HG02571 (cell line): Measurements from ENCODE around the gene DDR2.
"Not testable (repeated sequence)": the region's sequence is repeated elsewhere in the genome, so short reads cannot be mapped to it uniquely, and the experiment has no call there.

Source experiments
- ATAC-seq: cut with Tn5 transposase; IDR thresholded peaks from one replicate; pipeline ENCODE4 v1.9.1; 2021; ENCODE audit warnings: mild to moderate bottlenecking, moderate library complexity; ENCODE audit not compliant: unreplicated experiment

The DDR2 gene

DNA sequence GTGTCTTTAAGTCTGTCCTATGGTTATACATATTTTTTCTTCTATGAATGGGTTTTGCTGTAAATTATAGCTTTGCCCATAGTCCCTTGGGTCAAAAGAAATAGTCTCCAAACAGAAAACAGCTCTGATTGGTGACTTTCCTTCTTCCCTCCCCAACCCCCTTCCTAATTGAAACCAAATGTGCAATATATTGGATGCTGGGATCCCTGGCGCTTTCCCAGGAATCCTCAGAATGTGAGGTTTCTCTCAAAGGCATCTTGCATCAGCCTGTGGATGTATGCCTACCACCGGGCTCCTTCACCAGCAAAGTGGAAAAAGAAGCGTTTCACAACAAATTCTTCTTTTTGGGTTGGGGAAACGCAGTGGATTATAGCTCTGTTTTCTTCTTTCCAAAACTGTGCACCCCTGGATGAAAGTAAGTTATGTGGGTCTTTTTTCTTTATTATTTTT, at the start of gene DDR2:
TSS of gene DDR2 (plus strand) at position 248 of the 450 bp plus-strand sequence. CDS start 86,600 bp downstream, outside the sequence.
- ATAC-seq, result no peak

DNA sequence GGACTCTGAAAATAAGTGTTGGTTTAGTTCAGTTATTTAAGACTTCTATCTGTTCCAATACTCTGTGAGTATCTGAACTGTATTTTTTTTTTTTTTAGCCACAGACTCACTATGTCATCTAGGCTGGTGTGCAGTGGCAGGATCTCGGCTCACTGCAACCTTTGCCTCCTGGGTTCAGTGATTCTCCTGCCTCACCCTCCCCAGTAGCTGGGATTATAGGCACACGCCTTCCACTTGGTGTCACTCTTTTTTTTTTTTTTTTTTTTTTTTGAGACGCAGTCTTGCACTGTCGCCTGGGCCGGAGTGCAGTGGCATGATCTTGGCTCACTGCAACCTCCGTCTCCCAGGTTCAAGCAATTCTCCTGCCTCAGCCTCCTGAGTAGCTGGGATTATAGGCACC, 49.4 kb upstream of the DDR2 start:
- ATAC-seq, result not testable (repeated sequence)

DNA sequence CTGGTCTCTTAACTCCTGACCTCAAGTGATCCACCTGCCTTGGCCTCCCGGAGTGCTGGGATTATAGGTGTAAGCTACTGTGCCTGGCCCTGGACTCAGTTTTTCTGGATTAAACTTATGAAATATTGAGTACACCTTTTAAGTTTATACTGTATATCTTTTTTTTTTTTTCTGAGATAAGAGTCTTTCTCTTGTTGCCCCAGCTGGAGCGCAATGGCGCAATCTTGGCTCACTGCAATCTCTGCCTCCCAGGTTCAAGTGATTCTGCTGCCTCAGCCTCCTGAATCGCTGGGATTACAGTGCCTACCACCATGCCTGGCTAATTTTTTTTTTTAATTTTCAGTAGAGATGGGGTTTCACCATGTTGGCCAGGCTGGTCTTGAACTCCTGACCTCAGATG, 47.2 kb upstream of the DDR2 start:
- not testable (repeated sequence) for ATAC-seq

DNA sequence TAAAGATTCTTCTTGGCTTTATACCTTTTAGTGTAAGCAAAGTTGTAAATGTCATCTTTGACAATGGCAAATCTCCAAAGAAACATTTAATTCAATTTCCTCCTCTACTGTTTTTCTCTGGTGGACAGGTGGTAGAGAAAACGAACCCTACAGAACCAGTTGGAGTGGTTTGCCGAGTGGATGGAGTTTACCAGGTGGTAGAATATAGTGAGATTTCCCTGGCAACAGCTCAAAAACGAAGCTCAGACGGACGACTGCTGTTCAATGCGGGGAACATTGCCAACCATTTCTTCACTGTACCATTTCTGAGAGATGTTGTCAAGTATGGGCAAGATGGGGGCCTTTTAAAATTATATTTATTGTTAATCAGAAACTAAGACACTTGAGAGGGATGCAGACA, 44.9 kb upstream of the DDR2 start:
- no peak for ATAC-seq

DNA sequence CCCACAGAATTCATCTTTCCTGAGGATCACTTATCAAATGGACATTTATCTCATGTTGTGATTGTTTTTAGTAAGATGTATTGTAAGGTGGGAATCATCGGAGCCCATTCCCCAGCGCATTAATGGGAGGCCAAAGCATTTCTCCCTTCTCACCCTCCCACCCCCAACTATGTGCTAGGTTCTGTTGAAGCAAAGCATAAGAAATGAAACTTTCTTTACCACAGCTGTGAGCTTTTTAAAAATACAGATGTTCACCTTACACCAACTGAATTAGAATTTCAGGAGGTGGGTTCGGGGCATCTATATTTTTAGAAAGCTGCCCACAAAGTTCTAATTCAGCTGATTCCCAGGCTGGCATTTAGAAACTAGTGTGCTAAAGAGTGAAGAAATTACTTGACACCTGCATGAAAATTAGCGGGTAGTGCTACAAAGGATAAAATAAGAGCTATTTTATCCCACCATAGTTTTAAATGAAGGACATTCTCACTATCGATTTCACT, 44.5 kb upstream of the DDR2 start:
- no peak for ATAC-seq

DNA sequence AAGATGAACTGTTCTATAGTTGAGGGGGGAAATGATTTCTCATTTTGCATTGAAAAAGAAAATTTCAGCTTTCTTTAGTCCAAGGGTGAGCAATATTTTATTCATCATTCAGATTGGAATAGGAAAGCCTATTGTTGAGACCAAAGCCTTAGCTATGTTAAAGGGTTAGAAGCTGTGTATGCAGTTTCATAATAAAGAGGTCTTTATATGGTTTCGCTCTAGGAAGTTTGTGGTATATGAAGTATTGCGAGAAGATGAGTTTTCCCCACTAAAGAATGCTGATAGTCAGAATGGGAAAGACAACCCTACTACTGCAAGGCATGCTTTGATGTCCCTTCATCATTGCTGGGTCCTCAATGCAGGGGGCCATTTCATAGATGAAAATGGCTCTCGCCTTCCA, 42.2 kb upstream of the DDR2 start:
- ATAC-seq, result no peak

DNA sequence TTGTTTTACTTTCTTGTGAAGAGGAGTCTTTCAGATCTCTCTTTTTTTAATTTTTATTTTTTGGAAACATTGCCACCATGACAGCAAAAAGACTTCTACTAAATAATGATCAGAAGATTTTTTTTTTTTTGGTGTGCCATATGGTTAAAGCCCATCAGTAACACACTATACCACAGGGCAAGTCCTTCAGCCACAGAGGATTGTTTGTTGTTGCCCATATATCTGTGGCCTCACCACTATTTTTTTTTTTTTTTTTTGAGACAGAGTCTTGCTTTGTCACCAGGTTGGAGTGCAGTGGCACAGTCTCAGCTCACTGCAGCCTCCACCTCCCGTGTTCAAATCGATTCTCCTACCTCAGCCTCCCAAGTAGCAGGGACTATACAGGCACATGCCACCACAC, 41.6 kb upstream of the DDR2 start:
- ATAC-seq, result no peak

DNA sequence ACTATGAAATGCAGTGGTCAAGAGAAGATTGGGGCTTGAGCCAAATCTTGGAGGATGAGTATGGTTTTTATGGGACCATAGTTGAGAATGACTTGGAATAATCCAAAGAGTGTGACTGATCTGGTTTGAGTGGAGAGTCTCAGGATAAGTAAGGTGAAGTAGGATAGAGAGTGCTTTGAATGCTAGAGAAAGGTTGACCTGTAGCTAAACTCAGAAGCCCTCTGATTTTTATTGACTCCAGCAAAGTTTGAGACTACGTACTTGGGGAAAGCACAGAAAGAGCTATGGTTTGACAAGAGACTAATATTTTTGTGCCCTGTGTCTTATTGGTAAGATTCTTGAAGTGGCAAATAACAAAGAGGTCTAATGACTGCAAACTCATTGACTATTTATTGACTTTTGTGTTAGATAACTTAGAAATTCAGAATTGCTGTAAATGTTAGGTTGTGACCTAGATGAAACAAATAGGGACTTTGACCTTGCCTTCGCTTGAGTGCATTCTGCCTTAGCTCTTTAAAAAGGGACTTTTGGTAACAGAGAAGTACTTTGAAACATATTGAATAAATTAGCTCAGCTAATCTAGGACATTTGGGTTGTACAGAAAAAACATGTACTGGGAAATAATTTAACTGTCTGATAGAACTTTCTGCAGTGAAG, 35.6 kb upstream of the DDR2 start:
- ATAC-seq, result no peak

DNA sequence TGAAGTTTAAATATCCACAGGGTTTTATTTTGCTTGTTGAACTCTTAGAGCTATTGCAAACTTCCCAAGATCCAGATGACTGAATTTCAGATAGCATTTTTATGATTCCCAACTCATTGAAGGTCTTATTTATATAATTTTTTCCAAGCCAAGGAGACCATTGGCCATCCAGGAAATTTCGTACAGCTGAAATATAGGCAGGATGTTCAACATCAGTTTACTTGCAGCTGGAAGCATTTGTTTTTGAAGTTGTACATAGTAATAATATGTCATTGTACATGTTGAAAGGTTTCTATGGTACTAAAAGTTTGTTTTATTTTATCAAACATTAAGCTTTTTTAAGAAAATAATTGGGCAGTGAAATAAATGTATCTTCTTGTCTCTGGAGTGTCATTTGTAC, 32.8 kb upstream of the DDR2 start:
- no peak for ATAC-seq

DNA sequence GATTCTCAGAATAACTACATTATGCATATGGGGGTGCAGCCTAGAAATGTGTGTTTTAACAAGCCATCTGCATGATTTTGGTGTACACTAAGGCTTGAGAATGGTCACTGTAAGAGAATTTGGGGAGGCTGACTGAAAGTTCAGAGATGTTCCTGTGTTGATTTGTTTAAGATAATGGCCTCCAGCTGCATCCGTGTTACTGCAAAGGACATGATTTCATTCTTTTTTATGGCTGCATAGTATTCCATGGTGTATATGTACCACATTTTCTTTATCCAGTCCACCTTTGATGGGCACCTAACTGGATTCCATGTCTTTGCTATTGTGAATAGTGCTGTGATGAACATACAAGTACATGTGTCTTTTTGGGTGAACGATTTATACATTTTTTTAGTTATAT, 29.1 kb upstream of the DDR2 start:
- not testable (repeated sequence) for ATAC-seq

DNA sequence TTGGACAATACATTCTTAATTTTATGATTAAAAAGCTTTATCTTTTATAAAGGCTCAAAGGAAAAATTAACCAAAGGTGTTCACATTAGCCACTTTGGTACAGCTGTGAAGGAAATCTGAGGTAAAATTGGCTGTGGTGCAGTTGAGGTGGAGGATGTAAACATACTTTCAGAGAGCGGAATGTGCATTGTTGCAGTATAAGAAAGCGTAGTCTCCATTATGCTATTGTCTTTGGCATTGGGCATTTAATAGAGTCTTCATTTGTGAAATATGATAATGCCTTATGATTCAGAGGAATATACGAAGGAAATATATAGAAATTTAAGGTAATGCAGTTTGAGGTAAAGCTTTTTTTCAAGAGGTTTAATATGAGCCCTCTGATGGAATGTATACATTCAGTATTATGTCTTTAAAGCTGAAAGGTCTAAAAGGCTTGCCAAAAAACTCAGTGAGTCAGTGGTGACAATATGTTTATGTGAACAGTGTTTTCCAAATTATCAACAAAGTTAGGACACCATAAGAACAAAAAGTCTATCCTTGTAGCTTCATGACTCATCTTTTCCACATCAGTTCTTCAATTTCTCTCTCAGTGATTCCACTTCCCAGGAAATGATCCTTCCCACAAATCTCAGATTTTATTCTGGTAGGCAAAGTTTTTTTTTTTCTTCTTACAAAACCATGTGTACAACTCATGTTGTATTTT, 26.9 kb upstream of the DDR2 start:
- no peak for ATAC-seq

DNA sequence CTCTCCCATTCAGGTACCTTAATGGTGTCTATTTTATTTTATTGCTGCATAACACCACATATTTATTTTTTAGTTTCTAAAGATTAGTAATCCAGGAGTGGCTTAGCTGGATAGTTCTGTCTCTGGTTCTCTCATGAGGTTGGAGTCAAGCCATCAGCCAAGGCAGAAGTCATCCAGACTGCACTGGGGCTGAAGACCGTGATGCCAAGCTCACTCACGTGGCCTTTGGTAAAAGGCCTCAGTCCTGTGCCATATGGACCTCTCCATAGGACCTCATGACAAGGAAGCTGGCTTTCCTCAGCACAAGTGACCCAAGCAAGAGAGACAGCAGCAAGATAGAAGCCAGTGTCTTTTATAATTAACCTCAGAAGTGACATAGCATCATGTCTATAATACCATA, 23.0 kb upstream of the DDR2 start:
- ATAC-seq, result no peak

DNA sequence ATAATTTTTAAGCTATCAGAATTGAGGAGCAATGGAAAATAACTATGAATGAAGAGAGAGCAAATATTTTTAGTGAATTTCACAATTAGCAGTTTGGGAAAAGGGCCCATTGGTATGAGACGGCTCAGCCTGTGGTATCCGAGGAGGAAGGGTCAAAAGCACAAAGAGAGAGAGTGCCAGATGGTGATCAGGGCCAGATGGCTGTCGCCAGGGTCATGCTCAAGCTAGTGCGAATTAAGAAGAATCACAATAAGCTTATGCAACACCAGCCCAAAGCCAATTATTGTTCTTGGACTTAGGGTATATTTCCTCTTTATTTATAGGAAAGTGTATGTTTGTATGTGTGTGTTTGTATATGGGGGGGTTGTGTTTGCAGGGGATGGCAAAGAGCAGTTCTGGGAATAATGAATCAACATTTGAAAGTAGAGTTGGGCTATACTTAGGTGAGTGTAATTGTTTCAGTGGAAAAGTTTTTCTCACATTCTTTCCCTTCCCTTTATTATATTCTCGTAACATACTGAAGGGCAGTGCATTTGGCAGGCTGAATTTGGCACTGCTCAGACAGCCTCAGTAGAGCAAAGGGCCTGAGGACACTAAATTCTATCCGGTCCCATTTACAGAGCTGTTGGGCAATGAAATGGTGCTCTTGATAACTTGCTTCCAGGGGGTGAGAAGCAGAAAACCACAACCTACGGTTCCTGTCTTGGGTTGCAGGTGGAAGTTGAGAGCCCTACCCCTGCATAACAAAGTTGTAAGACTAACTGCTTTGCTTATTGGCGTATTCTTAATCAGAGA, 19.5 kb upstream of the DDR2 start:
- ATAC-seq, result no peak

DNA sequence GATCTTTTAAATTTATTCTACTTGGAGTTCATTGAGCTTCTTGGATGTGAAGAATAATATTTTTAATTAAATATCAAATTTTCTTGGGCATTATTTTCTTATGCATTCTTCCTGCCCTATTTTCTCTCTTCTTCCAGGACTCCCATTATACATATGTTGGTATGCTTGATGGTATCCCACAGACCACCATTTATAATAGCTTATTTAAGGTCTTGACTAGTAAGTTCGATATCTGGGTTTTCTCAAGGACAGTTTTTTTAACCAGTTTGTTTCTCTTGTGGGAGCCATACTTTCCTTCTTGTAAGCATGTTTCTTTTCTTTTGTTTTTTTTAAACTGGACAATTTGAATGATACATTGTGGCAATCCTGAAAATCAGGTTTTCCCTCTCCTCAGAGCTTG, 15.4 kb upstream of the DDR2 start:
- ATAC-seq, result no peak

DNA sequence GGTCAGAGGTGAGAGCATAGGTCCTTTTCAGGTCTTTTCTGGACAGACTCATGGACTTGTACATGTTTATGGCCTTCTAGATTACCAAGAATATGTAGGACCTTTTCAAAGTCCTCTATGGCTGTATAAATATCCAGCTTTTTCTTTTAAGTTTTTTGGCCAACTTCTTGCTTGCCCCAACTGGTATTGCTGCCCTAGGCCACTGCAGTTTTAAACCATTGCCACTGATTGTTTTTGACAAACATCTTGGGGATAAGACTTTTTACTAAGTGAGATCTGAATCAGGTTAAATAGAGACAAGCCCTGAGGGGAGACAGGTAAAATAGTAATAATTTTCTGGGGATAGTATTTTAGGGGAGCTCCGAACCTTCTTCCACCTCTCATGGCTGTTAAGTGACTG, 14.8 kb upstream of the DDR2 start:
- ATAC-seq, result no peak

DNA sequence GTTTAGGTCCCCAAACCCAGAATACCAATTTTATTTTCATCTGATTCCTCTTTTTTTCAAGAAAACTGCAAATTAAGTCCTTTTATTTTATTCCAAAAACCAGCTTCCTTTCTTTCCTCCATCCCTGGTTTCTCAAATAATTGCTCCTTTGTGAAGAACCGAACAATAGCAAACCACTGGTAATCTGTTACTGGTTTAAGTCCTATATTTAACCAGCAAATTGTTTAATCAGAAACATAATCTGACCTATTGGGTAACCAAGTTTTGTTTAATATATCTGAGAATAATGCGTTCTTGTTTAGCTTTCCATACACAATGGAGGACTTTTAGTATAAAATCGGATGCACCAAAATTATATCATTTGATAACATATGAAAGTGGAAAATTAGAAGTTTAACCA, 13.2 kb upstream of the DDR2 start:
- ATAC-seq, result no peak

DNA sequence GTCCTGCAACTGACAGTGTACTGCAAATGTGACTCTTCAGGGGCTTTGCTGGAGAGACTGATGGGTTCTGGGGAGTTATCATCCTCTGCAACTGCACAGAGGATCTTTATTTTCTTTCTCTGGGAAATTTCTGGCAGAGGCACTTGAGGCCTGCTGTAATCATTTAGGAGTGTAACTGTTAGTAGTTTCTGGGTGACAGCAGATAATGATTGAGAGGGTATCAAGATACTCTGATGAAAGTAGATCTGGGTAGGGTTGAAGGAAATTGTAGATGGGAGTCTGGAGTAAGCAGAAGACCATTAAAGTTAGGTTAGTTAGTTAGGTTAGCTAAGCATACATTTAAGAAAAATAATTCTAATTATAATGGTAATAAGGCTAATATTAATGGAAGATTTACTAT, 11.0 kb upstream of the DDR2 start:
- no peak for ATAC-seq

DNA sequence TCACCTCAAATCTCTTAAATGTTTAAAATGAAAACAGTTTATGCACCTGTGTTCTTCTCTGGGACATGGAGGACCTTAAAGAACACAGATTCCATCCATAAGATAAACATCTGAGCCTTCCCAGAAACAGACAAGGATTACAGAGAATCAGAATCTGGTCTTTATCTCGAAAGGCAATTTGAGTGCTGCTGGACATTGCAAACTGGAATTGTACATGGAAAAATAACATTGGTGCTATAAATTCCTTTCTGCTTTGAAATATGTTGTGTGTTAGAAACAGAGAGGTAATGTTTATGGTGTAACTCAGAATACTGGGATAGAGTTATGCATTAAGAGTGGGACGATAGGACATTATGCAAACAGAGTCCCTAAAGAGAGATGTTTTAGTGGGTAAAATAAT, 6.6 kb upstream of the DDR2 start:
- no peak for ATAC-seq

DNA sequence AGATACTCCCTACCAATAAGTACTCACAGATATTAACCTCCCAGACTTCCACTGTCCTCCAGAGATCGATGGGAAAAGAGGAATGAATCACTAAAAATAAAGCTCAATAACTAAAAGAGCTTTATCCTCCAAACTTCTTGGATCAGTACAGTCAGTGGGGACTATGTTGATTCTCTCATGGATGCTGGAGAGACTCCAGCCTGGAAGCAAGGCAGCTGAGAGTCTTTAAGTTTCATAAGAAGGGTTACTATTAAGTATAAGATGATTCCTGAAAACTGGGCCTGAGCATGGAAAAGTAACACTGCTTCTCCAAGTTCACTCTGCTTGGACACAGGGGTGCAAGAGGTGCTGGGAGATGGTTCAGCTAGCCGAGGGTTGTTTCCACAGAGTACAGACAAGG, 6.2 kb upstream of the DDR2 start:
- ATAC-seq, result no peak

DNA sequence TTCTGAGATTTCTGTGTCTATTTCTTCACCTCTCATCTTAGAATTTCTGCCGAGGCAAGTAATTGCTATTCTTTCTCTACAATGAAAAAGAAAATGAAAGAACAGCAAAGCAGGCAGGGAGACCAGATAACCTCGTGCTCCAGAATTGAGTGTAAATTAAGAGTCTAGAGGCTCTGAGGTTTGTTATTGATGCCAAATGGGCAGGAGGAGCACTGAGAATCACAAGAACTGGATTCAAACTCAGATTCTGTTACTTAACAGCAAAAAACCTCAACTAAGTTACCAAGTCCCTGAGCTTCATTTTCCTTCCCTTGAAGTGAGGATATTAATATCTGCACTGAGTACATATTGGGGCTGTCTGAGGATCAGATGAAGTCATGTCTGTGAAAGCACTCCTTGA, 5.5 kb upstream of the DDR2 start:
- ATAC-seq, result no peak

DNA sequence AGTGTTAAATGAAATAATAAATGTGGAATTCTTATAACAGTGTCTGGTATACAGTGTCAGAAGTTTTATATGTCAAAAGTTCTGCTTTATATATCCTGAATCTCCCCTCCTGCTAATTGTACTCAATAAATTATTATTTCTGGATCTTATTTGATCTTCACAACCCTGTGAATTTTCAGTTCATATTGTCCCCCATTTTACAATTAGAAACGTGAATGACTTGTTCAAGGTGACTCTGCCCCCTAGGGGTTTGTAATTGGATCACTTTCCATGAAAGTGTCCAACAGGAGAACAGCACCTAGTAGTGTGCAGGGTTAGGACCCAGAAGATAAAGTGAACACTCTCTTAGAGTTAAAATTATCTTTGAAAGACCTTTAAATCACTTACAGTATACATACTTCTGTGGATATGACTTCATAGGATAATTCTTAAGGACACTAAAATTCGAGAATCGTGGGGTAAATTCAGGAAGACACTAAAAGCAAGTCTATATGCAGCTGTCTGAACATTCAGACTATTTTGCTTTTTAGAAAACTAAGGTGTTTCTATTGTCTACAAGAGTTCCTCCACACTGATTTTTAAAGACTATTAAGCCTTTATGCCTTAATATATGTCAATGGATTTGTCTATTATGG, 4.5 kb upstream of the DDR2 start:
- ATAC-seq, result no peak
